ENCODE results near the gene IGFL4.
A peak's percentile ranks its signal among the peaks of the same experiment; 100 is the strongest.

The IGFL4 gene

DNA sequence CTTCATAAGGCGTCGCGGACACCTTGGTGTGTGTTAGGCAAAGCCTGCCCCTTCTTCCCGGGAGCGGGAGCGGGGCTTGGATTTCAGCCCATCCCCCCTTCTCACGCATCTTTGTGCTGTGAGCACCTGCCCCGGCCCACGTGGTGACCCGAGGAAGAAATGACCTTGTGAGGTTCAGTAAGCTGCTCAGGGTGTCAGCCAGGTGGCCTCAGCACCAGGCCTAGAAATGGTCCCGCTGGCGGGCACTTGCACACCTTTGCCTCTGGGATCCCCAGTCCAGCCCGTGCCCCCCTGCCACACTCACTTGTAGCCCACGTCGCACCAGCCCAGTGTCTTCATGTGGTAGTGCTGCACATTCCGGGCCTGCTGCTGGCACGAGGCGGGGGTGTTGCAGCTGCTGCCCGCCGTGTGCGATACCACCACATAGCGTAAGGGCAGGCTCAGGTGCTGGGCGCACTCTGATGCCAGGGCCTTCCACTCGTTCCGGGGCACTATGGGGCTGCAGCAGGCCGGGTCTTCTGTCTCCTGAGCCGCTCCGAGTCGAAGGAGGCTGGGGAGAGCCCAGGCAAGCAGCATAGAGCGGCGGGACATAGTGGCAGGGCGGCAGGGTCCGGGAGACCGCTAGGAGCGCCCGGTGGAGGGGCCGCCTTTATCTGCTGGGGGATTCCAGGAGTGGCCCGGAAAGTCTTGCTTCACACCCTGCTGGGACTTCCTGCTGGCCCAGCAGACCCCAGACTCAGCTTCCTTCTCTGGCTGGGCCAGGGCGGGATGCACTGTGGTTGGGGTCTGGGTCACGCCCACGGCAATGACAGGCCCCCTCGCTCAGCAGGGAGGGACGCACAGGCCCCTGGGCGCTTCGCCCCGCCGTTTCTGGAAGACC lies 18.1 kb downstream of the IGFL4 start, which contains the start of gene PGLYRP1:
Gene PGLYRP1, minus strand, starts transcription at position 623 of the 880 bp plus-strand sequence. Its CDS starts 32 bp downstream, at position 591.
- no peak for DNase-seq
- Mint-ChIP-seq H3K27ac (no peak within 1 kb of the TSS), H3K9me3 (no peaks in the 10 kb centered on the region), H3K27me3 (peaks cover 44% of the 10 kb centered on the region), H3K36me3 (no peaks in the 10 kb centered on the region), H3K4me1 (peaks cover 14% of the 10 kb centered on the region), H3K4me3 (no peak within 1 kb of the TSS)
- CTCF ChIA-PET, result no interaction called here

DNA sequence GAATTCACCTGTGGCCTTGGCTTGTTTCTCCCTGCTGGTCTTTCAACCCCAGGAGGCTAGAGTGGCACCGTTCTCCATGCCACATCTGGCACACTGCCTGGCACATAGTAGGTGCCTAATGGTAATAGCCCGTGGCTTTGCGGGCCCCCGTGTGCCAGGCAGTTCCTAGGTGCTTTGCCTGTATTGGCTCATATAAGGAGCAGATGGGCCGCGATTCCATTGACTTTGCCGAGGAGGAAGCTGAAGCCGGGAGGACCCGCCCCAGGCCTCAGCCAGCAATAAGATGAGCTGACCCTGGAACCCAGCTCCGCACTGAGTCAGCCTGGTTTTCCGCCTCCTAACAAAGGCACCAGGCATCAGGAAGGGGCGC lies 18.8 kb downstream of the IGFL4 start:
- peaks cover 44% of the 10 kb centered on the region for H3K27me3 Mint-ChIP-seq
- peaks cover under 1% of the 10 kb centered on the region for H3K36me3 Mint-ChIP-seq
- no peak overlapping the region for H3K27ac Mint-ChIP-seq
- H3K9me3 Mint-ChIP-seq, result no peaks in the 10 kb centered on the region
- no peak overlapping the region for H3K4me3 Mint-ChIP-seq
- H3K4me1 Mint-ChIP-seq, result peaks cover 15% of the 10 kb centered on the region
- CTCF ChIA-PET, result no interaction called here
- no peak for DNase-seq

GRCh38 chr19:46021531-46022041 lies 19.2 kb downstream of the IGFL4 start:
- H3K36me3 Mint-ChIP-seq, result peaks cover 3% of the 10 kb centered on the region
- no peak overlapping the region for H3K4me3 Mint-ChIP-seq
- no peak for DNase-seq
- peaks cover 15% of the 10 kb centered on the region for H3K4me1 Mint-ChIP-seq
- H3K27me3 Mint-ChIP-seq, result peaks cover 42% of the 10 kb centered on the region
- H3K27ac Mint-ChIP-seq, result no peak overlapping the region
- CTCF ChIA-PET, result no interaction called here
- no peaks in the 10 kb centered on the region for H3K9me3 Mint-ChIP-seq

DNA sequence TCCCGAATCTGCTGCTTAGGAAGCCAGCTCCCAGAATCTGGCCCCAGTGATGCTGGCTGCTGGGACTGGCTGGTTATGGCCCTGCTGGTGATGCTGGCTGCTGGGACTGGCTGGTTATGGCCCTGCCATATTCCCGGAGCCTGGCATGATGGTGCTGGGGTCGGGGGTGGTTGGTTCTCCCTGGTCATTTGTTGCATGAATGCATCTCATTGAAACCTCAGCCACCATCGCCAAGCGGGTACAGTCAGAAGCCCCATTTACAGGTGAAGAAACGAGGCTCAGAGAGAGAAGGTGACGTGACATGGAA lies 20.0 kb downstream of the IGFL4 start:
- Mint-ChIP-seq H3K4me1 (peaks cover 11% of the 10 kb centered on the region), H3K27ac (no peak overlapping the region), H3K4me3 (no peak overlapping the region), H3K36me3 (peaks cover 3% of the 10 kb centered on the region), H3K9me3 (no peaks in the 10 kb centered on the region), H3K27me3 (peaks cover 42% of the 10 kb centered on the region)
- CTCF ChIA-PET, result interaction anchor here (1.1 kb wide), 1 partner anchor 13 kb away, joined by 3 read pairs; no protein-coding TSS in a partner anchor
- DNase-seq, result no peak

- DNase-seq, result no peak
- Mint-ChIP-seq H3K9me3 (no peaks in the 10 kb centered on the region), H3K4me1 (peaks cover 18% of the 10 kb centered on the region), H3K36me3 (peaks cover 8% of the 10 kb centered on the region), H3K27ac (no peak overlapping the region), H3K4me3 (no peak overlapping the region), H3K27me3 (peaks cover 52% of the 10 kb centered on the region)
- CTCF ChIA-PET, result interaction anchor here (2.9 kb wide), 1 partner anchor 9 kb away, joined by 11 read pairs; no protein-coding TSS in a partner anchor
Measured at GRCh38 chr19:46019270-46019669, 21.5 kb downstream of the IGFL4 start.

GRCh38 chr19:46018729-46019251 lies 22.0 kb downstream of the IGFL4 start:
- H3K4me1 Mint-ChIP-seq, result peaks cover 18% of the 10 kb centered on the region
- CTCF ChIA-PET, result interaction anchor here (0.6 to 2.9 kb wide), 3 partner anchors 10 to 220 kb away, joined by 3 to 11 read pairs (median 4); no protein-coding TSS in a partner anchor
- peaks cover 53% of the 10 kb centered on the region for H3K27me3 Mint-ChIP-seq
- no peak for DNase-seq
- H3K4me3 Mint-ChIP-seq, result no peak overlapping the region
- H3K27ac Mint-ChIP-seq, result no peak overlapping the region
- H3K36me3 Mint-ChIP-seq, result peaks cover 9% of the 10 kb centered on the region
- no peaks in the 10 kb centered on the region for H3K9me3 Mint-ChIP-seq

DNA sequence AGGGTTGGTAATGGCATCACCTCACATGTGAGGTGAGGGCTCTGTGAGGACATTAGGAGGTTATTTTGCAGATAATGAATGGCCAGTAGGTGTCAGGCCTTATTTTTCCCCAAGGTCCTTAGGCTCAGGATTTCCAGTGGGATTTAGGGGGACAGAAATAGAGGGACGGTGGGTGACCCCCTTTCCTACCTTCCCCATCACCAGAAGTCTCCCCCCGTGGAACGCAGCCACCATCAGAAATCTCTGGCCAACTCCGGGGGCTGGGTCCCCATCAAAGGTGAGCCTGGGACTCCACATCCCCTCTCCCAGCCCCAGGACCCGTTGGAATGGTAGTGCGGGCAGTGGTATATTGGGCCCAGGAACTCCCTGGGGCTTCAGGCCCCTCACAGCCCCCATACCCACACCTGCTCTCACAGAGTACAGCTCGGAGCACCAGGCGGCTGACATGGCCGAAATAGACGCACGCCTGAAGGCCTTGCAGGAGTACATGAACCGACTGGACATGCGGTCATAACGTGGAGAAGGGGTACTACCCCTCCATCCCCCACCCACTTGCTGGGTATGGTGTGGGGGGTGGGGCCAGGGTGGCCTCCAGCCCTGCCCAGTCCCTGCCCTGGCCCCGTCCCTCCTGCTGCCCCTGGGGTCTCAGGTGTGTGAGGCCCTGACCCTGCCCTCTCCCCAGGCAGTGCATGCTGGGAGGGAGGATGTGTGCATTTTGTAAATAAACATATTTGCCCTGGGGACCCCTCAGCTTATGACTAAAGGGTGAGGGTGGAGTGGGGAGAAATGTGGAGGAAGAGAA lies 22.7 kb downstream of the IGFL4 start:
- H3K36me3 Mint-ChIP-seq, result peaks cover 9% of the 10 kb centered on the region
- H3K27ac Mint-ChIP-seq, result no peak overlapping the region
- CTCF ChIA-PET, result interaction anchor here (0.6 to 2.9 kb wide), 5 partner anchors 9 to 219 kb away, joined by 3 to 11 read pairs (median 4); no protein-coding TSS in a partner anchor
- H3K4me3 Mint-ChIP-seq, result no peak overlapping the region
- no peaks in the 10 kb centered on the region for H3K9me3 Mint-ChIP-seq
- H3K4me1 Mint-ChIP-seq, result peaks cover 18% of the 10 kb centered on the region
- peaks cover 47% of the 10 kb centered on the region for H3K27me3 Mint-ChIP-seq
- DNase-seq, result no peak

DNA sequence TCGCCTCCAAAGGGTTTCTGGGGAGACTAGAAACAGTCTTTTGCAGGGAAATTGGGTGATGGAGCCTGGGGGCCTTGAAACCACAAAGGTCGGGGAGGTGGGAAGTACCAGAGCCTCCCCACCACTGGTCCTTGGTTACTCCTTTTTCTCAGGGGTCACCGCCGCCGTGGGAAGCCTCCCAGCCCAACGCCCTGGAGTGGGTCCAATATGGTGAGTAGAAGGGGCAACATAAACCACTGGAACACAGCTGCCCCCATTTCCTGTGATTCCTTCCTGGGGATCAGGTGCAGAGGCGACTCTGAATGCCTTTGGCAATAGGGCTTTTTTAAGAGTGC lies 23.7 kb downstream of the IGFL4 start:
- peaks cover 37% of the 10 kb centered on the region for H3K27me3 Mint-ChIP-seq
- no peaks in the 10 kb centered on the region for H3K9me3 Mint-ChIP-seq
- H3K27ac Mint-ChIP-seq, result no peak overlapping the region
- DNase-seq, result no peak
- peaks cover 18% of the 10 kb centered on the region for H3K4me1 Mint-ChIP-seq
- peak overlapping the region; percentile 79 for H3K4me3 Mint-ChIP-seq
- H3K36me3 Mint-ChIP-seq, result peaks cover 9% of the 10 kb centered on the region
- CTCF ChIA-PET, result interaction anchor here (0.8 to 2.9 kb wide), 9 partner anchors 10 to 247 kb away, joined by 3 to 11 read pairs (median 4); no protein-coding TSS in a partner anchor

DNA sequence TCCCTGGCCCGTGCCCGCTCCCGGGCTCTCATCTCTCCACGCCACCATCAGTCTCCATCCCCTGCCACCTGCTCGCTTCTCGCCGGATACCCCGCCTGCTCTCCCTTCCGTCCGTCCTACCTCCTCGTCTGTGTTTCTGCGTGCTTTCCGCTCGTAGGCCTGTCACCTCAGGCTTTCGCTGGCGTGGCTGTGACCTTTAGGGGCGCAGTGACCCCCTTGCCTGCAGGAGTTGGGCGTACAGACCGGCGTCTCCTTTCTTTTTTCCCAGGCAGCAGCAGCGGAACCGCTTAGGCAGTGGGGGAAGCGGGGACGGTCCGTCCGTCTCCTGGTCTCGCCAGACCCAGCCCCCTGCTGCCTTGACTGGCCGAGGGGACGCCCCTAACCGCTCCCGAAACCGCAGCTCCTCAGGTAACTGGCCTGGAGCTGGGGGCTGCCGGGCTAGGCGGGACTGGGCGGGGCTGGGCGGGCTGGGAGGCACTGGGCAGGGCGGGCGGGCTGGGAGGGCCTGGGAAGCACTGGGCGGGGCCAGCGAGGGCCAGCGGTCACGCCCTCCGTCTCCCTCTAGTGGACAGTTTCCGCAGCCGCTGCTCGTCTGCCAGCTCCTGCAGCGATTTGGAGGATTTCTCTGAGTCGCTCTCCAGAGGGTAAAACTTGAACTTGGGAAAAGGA lies 24.2 kb downstream of the IGFL4 start:
- Mint-ChIP-seq H3K36me3 (peaks cover 10% of the 10 kb centered on the region), H3K4me1 (peaks cover 18% of the 10 kb centered on the region), H3K9me3 (no peaks in the 10 kb centered on the region), H3K27me3 (peaks cover 32% of the 10 kb centered on the region), H3K4me3 (peak overlapping the region; percentile 79), H3K27ac (peak overlapping the region; percentile 81)
- DNase-seq, result peak; percentile 87
- CTCF ChIA-PET, result interaction anchor here (0.8 to 2.0 kb wide), 8 partner anchors 10 to 246 kb away, joined by 3 to 11 read pairs (median 4); no protein-coding TSS in a partner anchor

DNA sequence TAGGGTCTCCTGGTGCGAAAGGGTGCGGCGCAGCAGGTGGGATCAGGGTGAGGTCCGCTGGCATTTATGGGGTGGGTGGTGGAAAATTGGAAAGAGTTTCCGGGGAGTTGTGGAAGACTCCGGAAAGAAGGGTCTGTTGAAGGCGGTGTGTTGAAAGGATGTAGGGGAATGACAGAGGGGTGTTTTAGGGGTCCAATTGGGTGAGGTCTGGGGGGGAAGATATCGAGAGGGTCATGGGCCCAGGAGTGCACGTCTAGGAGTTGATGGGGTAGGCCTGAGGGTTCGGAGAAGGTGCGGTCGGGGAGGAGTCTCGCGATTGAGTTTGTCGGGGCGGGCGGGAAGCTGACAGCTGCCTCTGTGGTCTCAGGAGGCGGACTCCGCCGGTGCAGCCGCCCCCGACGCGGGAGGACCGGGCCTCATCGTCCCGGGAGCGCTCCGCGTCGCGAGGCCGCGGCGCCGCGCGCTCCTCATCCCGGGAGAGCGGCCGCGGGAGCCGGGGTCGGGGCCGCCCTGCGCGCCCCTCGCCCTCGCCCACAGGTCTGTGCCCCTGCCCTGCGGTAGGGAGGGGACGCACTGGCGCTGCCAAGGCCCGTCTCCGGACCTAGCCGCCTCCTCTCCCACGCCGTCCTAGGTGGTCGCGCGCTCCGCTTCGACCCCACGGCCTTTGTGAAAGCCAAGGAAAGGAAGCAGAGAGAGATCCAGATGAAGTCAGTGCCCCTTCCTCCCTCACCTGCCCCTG lies 24.9 kb downstream of the IGFL4 start:
- Mint-ChIP-seq H3K36me3 (peaks cover 12% of the 10 kb centered on the region), H3K27me3 (peaks cover 25% of the 10 kb centered on the region), H3K4me3 (peak overlapping the region; percentile 79), H3K27ac (peak overlapping the region; percentile 81), H3K4me1 (peaks cover 18% of the 10 kb centered on the region), H3K9me3 (no peaks in the 10 kb centered on the region)
- CTCF ChIA-PET, result interaction anchor here (0.8 to 2.0 kb wide), 2 partner anchors 11 to 245 kb away, joined by 4 to 11 read pairs; no protein-coding TSS in a partner anchor
- DNase-seq, result peak; percentile 67

GRCh38 chr19:46014941-46015686 lies 25.7 kb downstream of the IGFL4 start:
- Mint-ChIP-seq H3K27me3 (peaks cover 26% of the 10 kb centered on the region), H3K4me3 (peak overlapping the region; percentile 66), H3K4me1 (peaks cover 18% of the 10 kb centered on the region), H3K27ac (no peak overlapping the region), H3K9me3 (no peaks in the 10 kb centered on the region), H3K36me3 (peaks cover 14% of the 10 kb centered on the region)
- CTCF ChIA-PET, result no interaction called here
- DNase-seq, result peak; percentile 79

DNA sequence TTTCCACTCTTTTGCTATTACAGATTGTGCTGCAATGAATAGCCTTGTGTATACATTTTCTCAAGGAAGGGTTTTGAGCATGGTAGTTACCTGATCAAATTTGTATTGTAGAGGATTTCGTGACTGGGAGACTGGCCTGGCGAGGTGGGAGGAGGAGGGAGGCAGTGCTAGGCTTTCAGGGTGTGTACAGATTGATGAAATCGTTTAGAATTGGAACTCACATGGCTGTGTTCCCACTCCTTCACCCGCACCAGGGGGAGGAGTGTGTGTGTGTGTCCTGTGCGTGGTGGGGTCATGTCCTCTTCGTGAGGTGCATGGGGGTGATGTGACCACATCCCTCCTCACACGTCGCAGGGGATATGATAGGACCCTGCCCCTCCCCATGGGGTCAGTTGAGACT lies 26.3 kb downstream of the IGFL4 start:
- CTCF ChIA-PET, result no interaction called here
- peaks cover 26% of the 10 kb centered on the region for H3K27me3 Mint-ChIP-seq
- peaks cover 18% of the 10 kb centered on the region for H3K4me1 Mint-ChIP-seq
- no peak for DNase-seq
- peaks cover 17% of the 10 kb centered on the region for H3K36me3 Mint-ChIP-seq
- peak overlapping the region; percentile 49 for H3K4me3 Mint-ChIP-seq
- H3K9me3 Mint-ChIP-seq, result no peaks in the 10 kb centered on the region
- no peak overlapping the region for H3K27ac Mint-ChIP-seq

Measured in activated naive CD4-positive, alpha-beta T cell treated with anti-CD3 and anti-CD28 coated beads, Interleukin-2, amount 10 ng/mL, durations not matched to agents 7 days and 5 days (primary cell).